COLO668 (cell line): ENCODE data around the gene NKIRAS2.

ENCODE experiments used
- DNase-seq: peaks from one replicate; lab custom pipeline; 2025; ENCODE audit not compliant: unreplicated experiment; lab: John Stamatoyannopoulos, UW

NKIRAS2 gene

GRCh38 chr17:42026857-42027589 is 7.1 kb downstream of the NKIRAS2 start:
- DNase-seq, result no peak

GRCh38 chr17:42027590-42027889 is 7.7 kb downstream of the NKIRAS2 start:
- DNase-seq, result no peak

GRCh38 chr17:42027961-42028790 is 8.3 kb downstream of the NKIRAS2 start:
- peak; percentile 2 for DNase-seq

GRCh38 chr17:42028791-42029127 is 8.9 kb downstream of the NKIRAS2 start:
- DNase-seq, result no peak

- DNase-seq, result no peak
Observed at GRCh38 chr17:42031584-42031983, 11.7 kb downstream of the NKIRAS2 start.

GRCh38 chr17:42034059-42034458 is 14.2 kb downstream of the NKIRAS2 start:
- DNase-seq, result no peak

GRCh38 chr17:42038221-42038973 is 18.5 kb downstream of the NKIRAS2 start:
- DNase-seq, result no peak

- DNase-seq, result peak; percentile 3
Observed at GRCh38 chr17:42039794-42040763, 20.2 kb downstream of the NKIRAS2 start.

GRCh38 chr17:42040818-42041217 is 20.9 kb downstream of the NKIRAS2 start:
- DNase-seq, result no peak

GRCh38 chr17:42041619-42042018 is 21.7 kb downstream of the NKIRAS2 start:
- no peak for DNase-seq

GRCh38 chr17:42042598-42043319 is 22.9 kb downstream of the NKIRAS2 start:
- no peak for DNase-seq

GRCh38 chr17:42045719-42046118 is 25.8 kb downstream of the NKIRAS2 start:
- DNase-seq, result no peak

GRCh38 chr17:42047343-42047742 is 27.5 kb downstream of the NKIRAS2 start:
- DNase-seq, result no peak

GRCh38 chr17:42049834-42050392 is 30.0 kb downstream of the NKIRAS2 start:
- no peak for DNase-seq

GRCh38 chr17:42050393-42051012 is 30.6 kb downstream of the NKIRAS2 start, which contains the start of gene C17orf113:
Gene C17orf113, minus strand, starts transcription at chr17:42050601. Its CDS starts 7,225 bp downstream, at chr17:42043376.
- peak; percentile 53 for DNase-seq

GRCh38 chr17:42051013-42051400 is 31.1 kb downstream of the NKIRAS2 start:
- no peak for DNase-seq

- DNase-seq, result no peak
Observed at GRCh38 chr17:42051645-42052044, 31.8 kb downstream of the NKIRAS2 start.

GRCh38 chr17:42052346-42052877 is 32.5 kb downstream of the NKIRAS2 start:
- no peak for DNase-seq
